GM21576 (cell line): ENCODE results near the gene CAB39L.

Experiments
- ATAC-seq: cut with Tn5 transposase; IDR thresholded peaks from one replicate; pipeline ENCODE4 v1.9.1; 2021; ENCODE audit warnings: mild to moderate bottlenecking, moderate library complexity; ENCODE audit not compliant: unreplicated experiment

The CAB39L gene

GRCh38 chr13:49443704-49444523 is at the start of gene CAB39L, which contains the start of gene SETDB2:
TSS of gene CAB39L (minus strand) at chr13:49444064. CDS start at chr13:49382910, 61,154 bp downstream.
TSS of gene SETDB2 (plus strand) at chr13:49444274. CDS start at chr13:49451894, 7,620 bp downstream.
- peak; percentile 93 for ATAC-seq

GRCh38 chr13:49488563-49488962 is 44.7 kb upstream of the CAB39L start:
- ATAC-seq: no peak

GRCh38 chr13:49481788-49482187 is 37.9 kb upstream of the CAB39L start:
- ATAC-seq: no peak

GRCh38 chr13:49476529-49476928 is 32.7 kb upstream of the CAB39L start:
- no peak for ATAC-seq

GRCh38 chr13:49472186-49472585 is 28.3 kb upstream of the CAB39L start:
- no peak for ATAC-seq

- no peak for ATAC-seq
These were observed 22.5 kb upstream of the CAB39L start for GRCh38 chr13:49466292-49466838.

GRCh38 chr13:49464621-49465325 is 20.9 kb upstream of the CAB39L start:
- no peak for ATAC-seq

GRCh38 chr13:49464085-49464484 is 20.2 kb upstream of the CAB39L start:
- ATAC-seq: no peak

GRCh38 chr13:49459580-49459979 is 15.7 kb upstream of the CAB39L start:
- no peak for ATAC-seq

GRCh38 chr13:49457221-49457620 is 13.4 kb upstream of the CAB39L start:
- no peak for ATAC-seq

GRCh38 chr13:49456156-49456555 is 12.3 kb upstream of the CAB39L start:
- no peak for ATAC-seq

GRCh38 chr13:49455007-49455398 is 11.1 kb upstream of the CAB39L start:
- peak; percentile 27 for ATAC-seq

- ATAC-seq: peak; percentile 90
These were observed 10.6 kb upstream of the CAB39L start for GRCh38 chr13:49454388-49455006.

GRCh38 chr13:49453465-49453864 is 9.6 kb upstream of the CAB39L start:
- ATAC-seq: no peak

GRCh38 chr13:49452725-49453457 is 9.0 kb upstream of the CAB39L start:
- ATAC-seq: no peak

GRCh38 chr13:49450105-49450819 is 6.4 kb upstream of the CAB39L start:
- ATAC-seq: no peak

GRCh38 chr13:49448753-49449152 is 4.9 kb upstream of the CAB39L start:
- no peak for ATAC-seq

GRCh38 chr13:49446473-49446872 is 2.6 kb upstream of the CAB39L start:
- ATAC-seq: no peak

- ATAC-seq: peak; percentile 4
These were observed 896 bp upstream of the CAB39L start for GRCh38 chr13:49444524-49445395.
